ENCODE measurements around the gene NR3C1.

NR3C1 gene

DNA sequence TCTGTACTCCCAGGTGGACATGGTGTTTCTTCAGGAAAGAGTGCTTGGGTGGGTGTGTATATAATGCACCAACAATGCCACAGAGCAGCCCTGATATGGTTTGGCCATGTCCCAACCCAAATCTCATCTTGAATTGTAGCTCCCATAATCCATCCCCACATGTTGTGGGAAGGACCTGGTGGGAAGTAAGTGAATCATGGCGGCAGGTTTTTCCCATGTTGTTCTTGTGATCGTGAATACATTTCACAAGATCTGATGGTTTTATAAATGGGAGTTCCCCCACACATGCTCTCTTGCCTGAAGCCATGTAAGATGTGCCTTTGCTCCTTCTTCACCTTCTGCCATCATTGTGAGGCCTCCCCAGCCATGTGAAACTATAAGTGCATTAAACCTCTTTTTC, 158.5 kb downstream of the NR3C1 start:
- TF ChIP-seq, protein P1, sequence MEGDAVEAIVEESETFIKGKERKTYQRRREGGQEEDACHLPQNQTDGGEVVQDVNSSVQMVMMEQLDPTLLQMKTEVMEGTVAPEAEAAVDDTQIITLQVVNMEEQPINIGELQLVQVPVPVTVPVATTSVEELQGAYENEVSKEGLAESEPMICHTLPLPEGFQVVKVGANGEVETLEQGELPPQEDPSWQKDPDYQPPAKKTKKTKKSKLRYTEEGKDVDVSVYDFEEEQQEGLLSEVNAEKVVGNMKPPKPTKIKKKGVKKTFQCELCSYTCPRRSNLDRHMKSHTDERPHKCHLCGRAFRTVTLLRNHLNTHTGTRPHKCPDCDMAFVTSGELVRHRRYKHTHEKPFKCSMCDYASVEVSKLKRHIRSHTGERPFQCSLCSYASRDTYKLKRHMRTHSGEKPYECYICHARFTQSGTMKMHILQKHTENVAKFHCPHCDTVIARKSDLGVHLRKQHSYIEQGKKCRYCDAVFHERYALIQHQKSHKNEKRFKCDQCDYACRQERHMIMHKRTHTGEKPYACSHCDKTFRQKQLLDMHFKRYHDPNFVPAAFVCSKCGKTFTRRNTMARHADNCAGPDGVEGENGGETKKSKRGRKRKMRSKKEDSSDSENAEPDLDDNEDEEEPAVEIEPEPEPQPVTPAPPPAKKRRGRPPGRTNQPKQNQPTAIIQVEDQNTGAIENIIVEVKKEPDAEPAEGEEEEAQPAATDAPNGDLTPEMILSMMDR (IDR thresholded peaks at IDR 0.05; ENCODE audit: extremely low read depth, missing control alignments), result no peak
- DNase-seq (ENCODE audit: low spot score), result no peak

DNA sequence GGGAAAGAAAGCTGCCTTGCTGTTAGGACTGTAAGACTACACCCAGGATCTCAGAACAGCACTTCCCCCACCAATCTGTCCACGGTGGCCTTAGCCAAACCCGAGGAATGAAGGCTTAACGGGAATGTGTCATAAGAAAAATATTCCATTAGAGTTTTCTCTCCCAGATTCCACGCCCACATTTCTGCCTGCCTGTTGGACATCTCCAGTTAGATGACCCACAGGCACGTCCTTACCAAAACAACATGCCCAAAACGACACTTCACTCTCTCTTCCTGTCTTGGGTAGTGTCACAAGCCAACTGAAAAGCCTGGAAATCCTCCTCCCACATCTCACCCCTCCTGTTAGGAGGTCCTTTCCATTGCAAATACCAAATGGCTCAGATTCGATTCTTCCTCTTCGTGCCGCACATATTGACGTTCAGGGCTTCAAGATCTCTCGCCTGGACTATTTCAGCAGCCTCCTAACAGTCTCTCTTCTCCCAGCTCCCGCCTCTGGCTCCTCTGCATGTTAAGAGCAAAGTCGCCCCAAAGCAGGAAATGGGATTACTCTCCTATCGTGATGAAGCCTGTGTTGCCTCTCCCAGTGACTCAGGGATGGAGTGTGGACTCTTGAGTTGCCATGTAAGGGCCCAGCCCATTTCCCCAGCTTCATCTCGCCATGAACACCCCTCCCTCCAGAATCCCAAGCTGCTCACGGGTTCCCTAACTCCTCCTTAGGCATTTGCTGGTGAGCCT, 159.3 kb downstream of the NR3C1 start:
- DNase-seq (ENCODE audit: low spot score), result no peak
- TF ChIP-seq, protein P1 (IDR thresholded peaks at IDR 0.05; ENCODE audit: extremely low read depth, missing control alignments), result no peak

DNA sequence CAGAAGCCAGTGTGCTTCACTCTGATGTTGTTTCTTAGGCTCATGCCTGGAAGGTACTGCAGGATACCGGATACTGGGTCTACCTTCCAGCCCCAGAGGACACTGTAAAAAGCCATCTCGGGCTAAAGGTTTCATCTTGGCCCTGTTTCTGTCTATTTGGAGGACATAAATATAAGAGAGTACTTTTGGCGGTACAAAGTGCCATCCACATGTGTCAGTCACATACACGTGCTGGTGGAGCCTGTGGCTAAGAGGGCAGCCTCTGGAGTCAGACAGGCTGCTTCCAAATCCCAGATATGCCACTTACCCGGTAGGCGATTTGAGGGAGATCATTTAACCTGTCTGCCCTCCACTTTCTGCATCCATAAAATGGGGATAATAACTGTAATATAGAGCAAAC, 160.4 kb downstream of the NR3C1 start:
- TF ChIP-seq, protein P1 (IDR thresholded peaks at IDR 0.05; ENCODE audit: extremely low read depth, missing control alignments), result no peak
- DNase-seq (ENCODE audit: low spot score), result no peak

DNA sequence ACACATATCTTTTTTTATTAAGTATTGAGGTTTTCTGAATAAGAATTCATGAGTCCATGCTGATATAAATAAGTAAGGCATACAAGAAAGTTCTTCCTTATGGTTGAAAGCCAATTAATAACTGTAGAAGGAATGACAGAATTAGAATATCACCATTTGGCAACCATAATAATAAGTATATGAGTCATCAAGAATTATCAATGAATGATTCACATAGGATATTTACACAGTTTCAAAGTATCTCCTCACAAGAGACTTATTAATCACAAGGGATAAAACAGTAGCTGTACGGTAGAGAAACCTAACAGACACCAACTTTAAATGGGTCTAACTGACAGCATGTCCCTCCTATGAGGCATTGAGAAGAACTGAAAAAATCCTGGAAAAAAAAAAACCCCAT, 161.6 kb downstream of the NR3C1 start:
- TF ChIP-seq, protein P1 (IDR thresholded peaks at IDR 0.05; ENCODE audit: extremely low read depth, missing control alignments), result no peak
- DNase-seq (ENCODE audit: low spot score), result no peak

DNA sequence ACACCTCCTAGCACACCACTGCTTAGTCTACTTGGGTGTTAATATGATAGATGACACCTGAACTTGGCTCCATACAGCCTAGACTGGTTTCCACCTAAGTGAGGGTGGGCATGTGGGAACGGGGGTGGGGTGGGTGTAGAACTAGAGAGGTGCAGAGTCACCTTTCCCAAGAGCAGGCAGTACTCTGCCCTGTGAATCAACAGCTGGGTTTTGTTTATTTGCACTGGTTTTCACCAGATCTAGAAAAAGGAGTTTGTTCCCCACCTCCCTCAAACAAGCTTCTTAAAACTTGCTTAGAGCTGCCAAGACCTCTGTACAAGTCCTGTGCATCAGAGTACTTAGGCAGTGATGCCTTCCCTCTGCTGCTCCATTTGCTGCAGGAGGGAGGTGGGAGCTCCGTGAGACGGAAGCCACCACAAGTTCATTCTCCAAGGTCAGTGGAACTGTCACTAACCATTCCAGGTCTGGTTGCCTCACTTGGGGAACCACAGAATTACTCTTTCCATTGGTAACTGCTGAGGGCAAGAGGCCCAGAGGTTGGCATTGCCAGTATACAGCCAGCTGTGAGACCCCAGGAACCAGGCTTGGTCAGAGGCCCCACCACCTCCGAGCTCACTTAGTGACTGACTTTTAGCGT, 163.5 kb downstream of the NR3C1 start:
- no peak for DNase-seq (ENCODE audit: low spot score)
- TF ChIP-seq, protein P1 (IDR thresholded peaks at IDR 0.05; ENCODE audit: extremely low read depth, missing control alignments), result no peak

DNA sequence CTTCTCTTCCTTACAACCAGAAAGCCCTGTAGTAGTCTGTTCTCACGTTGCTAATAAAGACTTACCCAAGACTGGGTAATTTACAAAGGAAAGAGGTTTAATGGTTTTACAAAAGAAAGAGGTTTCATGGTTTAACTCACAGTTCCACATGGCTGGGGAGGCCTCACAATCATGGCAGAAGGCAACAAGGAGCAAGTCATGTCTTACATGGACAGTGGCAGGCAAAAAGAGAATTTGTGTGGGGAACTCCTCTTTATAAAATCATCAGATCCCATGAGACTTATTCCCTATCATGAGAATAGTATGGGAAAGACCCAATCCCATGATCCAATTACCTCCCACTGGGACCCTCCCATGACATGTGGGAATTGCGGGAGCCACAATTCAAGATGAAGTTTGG, 164.9 kb downstream of the NR3C1 start:
- TF ChIP-seq, protein P1 (IDR thresholded peaks at IDR 0.05; ENCODE audit: extremely low read depth, missing control alignments), result no peak
- DNase-seq (ENCODE audit: low spot score), result no peak

- no peak for DNase-seq (ENCODE audit: low spot score)
- TF ChIP-seq, protein P1 (IDR thresholded peaks at IDR 0.05; ENCODE audit: extremely low read depth, missing control alignments), result no peak
Measured at GRCh38 chr5:143237664-143238063, 165.8 kb downstream of the NR3C1 start.
